HepG2 (cell line): ENCODE measurements around the gene FAIM2. TPM values are rescaled to one million over a fixed set of nuclear protein-coding genes. Genes with fewer than 3 reads are reported as not detected.

Source experiments
- ATAC-seq: fragments of 200-7000 bp; cut with Tn5 transposase; 3 replicates; pipeline ENCODE4 v1.9.1; 2020; ENCODE audit warnings: mild to moderate bottlenecking, moderate library complexity
- BruUV-seq: library from RNA; stranded (reverse); fragments of 400-500 nt; replicated peaks from 2 replicates; lab custom pipeline; 2021; lab: Mats Ljungman, UMichigan
- CTCF ChIA-PET: fragments of 300-600 bp; formaldehyde crosslinking; extraction: SDS; loops from one replicate; lab custom pipeline; 2021; ENCODE audit warnings: low total read pairs, inconsistent platforms, low intra/inter-chr PET ratio; lab: Yijun Ruan, JAX
- POLR2A ChIA-PET: fragments of 350-600 bp; sonication (Branson Sonifier 250); formaldehyde crosslinking; loops from one replicate; lab custom pipeline; 2020; ENCODE audit warnings: antibody characterized with exemption, inconsistent platforms; lab: Yijun Ruan, JAX
- DNase-seq: peaks from one replicate; pipeline ENCODE4 v3.0.0-alpha.2; 2015; ENCODE audit warnings: low spot score
- FAIRE-seq: peaks from 3 replicates; lab custom pipeline; 2011; peaks lifted over from hg19 to GRCh38; lab: Jason Lieb, UNC
- H2AFZ ChIP-seq: one replicate; pipeline ENCODE4 v1.6.1; 2011; ENCODE audit warnings: low read length, inconsistent platforms
- H3K27ac ChIP-seq: fragments of 300-600 bp; 3 replicates; pipeline ENCODE4 v1.8.0; 2011; ENCODE audit warnings: mixed run types, mild to moderate bottlenecking, mixed read lengths, low read length, inconsistent platforms; ENCODE audit not compliant: insufficient read depth; ENCODE audit errors: extremely low read length
- H3K27me3 ChIP-seq, 2 experiments: fragments of 200-600 bp in 1 of 2; 2 replicates in 1 of 2; 3 replicates in 1 of 2; pipeline versions ENCODE4 v1.6.0 to v1.8.0; 2011; ENCODE audit warnings: low read length in 2 of 2, mild to moderate bottlenecking in 2 of 2, moderate library complexity in 2 of 2, inconsistent platforms in 1 of 2; ENCODE audit not compliant: insufficient read depth in 2 of 2, control insufficient read depth in 1 of 2
- H3K36me3 ChIP-seq, 2 experiments: fragments of 200-600 bp in 1 of 2; replicated peaks in 1 of 2; 2 replicates in 1 of 2; 3 replicates in 1 of 2; pipeline versions ENCODE4 v1.5.1 to v1.8.0; 2011; ENCODE audit warnings: low read length in 2 of 2, inconsistent platforms in 1 of 2; ENCODE audit not compliant: insufficient read depth in 2 of 2, control insufficient read depth in 1 of 2
- H3K4me1 ChIP-seq: 2 replicates; pipeline ENCODE4 v1.5.1; 2012; ENCODE audit warnings: low read length, inconsistent platforms; ENCODE audit not compliant: insufficient read depth
- H3K4me2 ChIP-seq: 2 replicates; pipeline ENCODE4 v1.6.0; 2011; ENCODE audit warnings: low read depth, low read length, inconsistent platforms
- H3K4me3 ChIP-seq, 3 experiments: fragments of 200-600 bp in 1 of 3; sonication (generic), shearing (Covaris generic) in 1 of 3; replicated peaks in 1 of 3; 2 replicates each; pipeline ENCODE4 v1.5.1; 2011 to 2016; ENCODE audit warnings: low read length in 3 of 3, inconsistent platforms in 2 of 3, low read depth in 2 of 3, mild to moderate bottlenecking in 2 of 3, control low read depth in 1 of 3, mixed read lengths in 1 of 3; ENCODE audit not compliant: insufficient read depth in 1 of 3
- H3K79me2 ChIP-seq: one replicate; pipeline ENCODE4 v1.6.1; 2011; ENCODE audit warnings: low read length, inconsistent platforms; ENCODE audit not compliant: insufficient read depth
- H3K9ac ChIP-seq: 2 replicates; pipeline ENCODE4 v1.6.0; 2011; ENCODE audit warnings: mild to moderate bottlenecking, low read depth, low read length, inconsistent platforms; ENCODE audit not compliant: insufficient read depth
- H3K9me3 ChIP-seq: 2 replicates; pipeline ENCODE4 v1.5.1; 2012; ENCODE audit warnings: mild to moderate bottlenecking, low read length
- H4K20me1 ChIP-seq: 2 replicates; pipeline ENCODE4 v1.6.0; 2011; ENCODE audit warnings: inconsistent platforms, mild to moderate bottlenecking, low read length, moderate library complexity; ENCODE audit not compliant: insufficient read depth
- CBX1 ChIP-seq: IDR thresholded peaks from one replicate; pipeline ENCODE4 v1.6.1; 2016; ENCODE audit warnings: antibody characterized with exemption, low read depth
- DMAP1 ChIP-seq: IDR thresholded peaks from 2 replicates; pipeline ENCODE4 v1.6.1; 2016
- GABPA ChIP-seq, 2 experiments: IDR thresholded peaks; 2 replicates each; pipeline ENCODE4 v1.6.1; 2011 to 2016; ENCODE audit warnings: low read depth in 2 of 2, low read length in 1 of 2, missing biosample characterization in 1 of 2, missing genetic modification characterization in 1 of 2
- GLI4 ChIP-seq: sonication (generic); formaldehyde crosslinking; IDR thresholded peaks from 2 replicates; pipeline ENCODE4 v1.5.1; 2020; ENCODE audit warnings: missing genetic modification reagents, mild to moderate bottlenecking, moderate library complexity, borderline replicate concordance
- NR2F2 ChIP-seq: IDR thresholded peaks from 2 replicates; pipeline ENCODE4 v1.6.1; 2012; ENCODE audit warnings: low read depth, inconsistent platforms, borderline replicate concordance
- POLR2AphosphoS5 ChIP-seq: IDR thresholded peaks from 2 replicates; pipeline ENCODE4 v1.6.1; 2012; ENCODE audit warnings: low read depth, low read length
- ZFYVE20 ChIP-seq: sonication (generic); formaldehyde crosslinking; IDR thresholded peaks from 2 replicates; pipeline ENCODE4 v1.8.0; 2023; ENCODE audit warnings: low read depth, mild to moderate bottlenecking, moderate library complexity, missing genetic modification reagents, borderline replicate concordance
- ZNF430 ChIP-seq: sonication (generic); formaldehyde crosslinking; IDR thresholded peaks from 2 replicates; pipeline ENCODE4 v1.9.0; 2021; ENCODE audit warnings: mild to moderate bottlenecking, missing genetic modification reagents
- ZSCAN29 ChIP-seq: sonication (generic); formaldehyde crosslinking; conservative IDR thresholded peaks from 2 replicates; pipeline ENCODE4 v1.4.0; 2020; ENCODE audit warnings: mild to moderate bottlenecking, missing genetic modification reagents
- WGBS: methylation state at CpG from one replicate; pipeline ENCODE4 v1.1.6; 2017; ENCODE audit warnings: low lambda C conversion rate; 5-methylcytosine and 5-hydroxymethylcytosine counted together
- in situ Hi-C: cut with HindIII; loops from 2 replicates; pipeline ENCODE4 v1.10.0; 2017; ENCODE audit warnings: low pct_unique_long_range_greater_than_20kb; ENCODE audit not compliant: extremely low pct_ligation_motif_present
- intact Hi-C: fragments of 100-400 bp; cut with micrococcal nuclease; formaldehyde crosslinking; loops from one replicate; pipeline ENCODE4 v1.10.0; 2022; ENCODE audit not compliant: unreplicated experiment
- polyA plus RNA-seq, 8 experiments: library from polyadenylated mRNA; depleted of rRNA in 3 of 8; stranded (reverse) in 7 of 8; unstranded in 1 of 8; fragments of >200 nt; fragmentation: Illumina TruSeq in 4 of 8; extraction: Trizol in 4 of 8; gene quantifications; 2 replicates each; pipeline versions ENCODE4 v1.2.1 to v1.2.3, GENCODE V29; 2011 to 2016; ENCODE audit warnings: low read depth in 4 of 8, missing spikeins in 1 of 8, mixed read lengths in 1 of 8; ENCODE audit not compliant: insufficient read depth in 1 of 8
- total RNA-seq, 5 experiments: library from RNA; depleted of rRNA; stranded (reverse); fragments of >200 nt; fragmentation: Illumina TruSeq; extraction: Trizol; gene quantifications; 2 replicates each; pipeline ENCODE4 v1.2.3, GENCODE V29; 2016; ENCODE audit warnings: low read depth in 1 of 5
- TF ChIP-seq, protein P1 (sequence below): sonication (generic); formaldehyde crosslinking; IDR thresholded peaks from 2 replicates; pipeline ENCODE4 v1.9.0; 2021; ENCODE audit warnings: mild to moderate bottlenecking, missing genetic modification reagents
- TF ChIP-seq, protein P2 (sequence below): sonication (generic); IDR thresholded peaks from 2 replicates; pipeline ENCODE4 v1.6.1; 2016; ENCODE audit warnings: low read depth, borderline replicate concordance
- TF ChIP-seq, protein P3 (sequence below): IDR thresholded peaks from 2 replicates; pipeline ENCODE4 v1.6.1; 2016; ENCODE audit warnings: low read depth, missing genetic modification reagents, missing compliant biosample characterization

The FAIM2 gene
- total and polyA plus RNA-seq, 2 of the 13 experiments (the other 11 are each of a cell fraction or from before 2014, with no cell fraction given), result not detected

DNA sequence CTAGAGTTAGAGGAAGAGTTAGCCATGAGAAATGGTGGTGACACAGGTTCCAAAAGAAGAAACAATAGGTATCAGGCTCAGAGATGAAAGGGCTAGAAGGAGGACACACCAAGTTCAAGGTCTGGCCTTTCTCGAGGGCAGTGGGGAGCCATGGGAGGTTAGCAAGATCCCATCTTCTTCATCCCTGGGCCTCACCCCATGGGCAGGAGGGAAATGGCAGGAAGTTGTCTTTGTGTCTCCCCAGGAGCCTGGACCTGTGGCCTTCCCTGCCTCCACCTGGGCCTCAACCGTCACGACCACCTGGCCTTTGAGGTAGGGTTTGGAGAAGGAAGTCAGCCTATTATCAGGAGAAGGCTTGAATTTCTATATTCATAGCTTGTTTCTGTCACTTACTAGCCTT, 41.0 kb upstream of the FAIM2 start:
- no peak for FAIRE-seq
- H3K79me2 ChIP-seq, result no peaks in the 10 kb centered on the region
- ChIA-PET POLR2A (no interaction called here), CTCF (interaction anchor here (1.3 to 1.7 kb wide), 3 partner anchors 22 to 112 kb away, joined by 3 to 4 read pairs (median 4); no protein-coding TSS in a partner anchor)
- no TSS peak for BruUV-seq
- no peak overlapping the region for H3K27ac ChIP-seq
- H4K20me1 ChIP-seq, result no peaks in the 10 kb centered on the region
- H3K4me2 ChIP-seq, result no peak overlapping the region
- no peaks in the 10 kb centered on the region for H3K9me3 ChIP-seq
- in situ Hi-C loops (loop anchor here (5.0 kb wide), 1 partner anchor 77 kb away; no protein-coding TSS in a partner anchor), intact Hi-C loops (loop anchor here (10.0 kb wide), 1 partner anchor 80 kb away; no protein-coding TSS in a partner anchor)
- WGBS, result 0% methylated on average over 1 of the region's 3 CpGs
- H3K9ac ChIP-seq, result no peak overlapping the region
- H3K36me3 ChIP-seq, result no peaks in the 10 kb centered on the region
- peaks cover 25% of the 10 kb centered on the region for H3K4me1 ChIP-seq
- ATAC-seq, result no peak
- no peak overlapping the region for H2AFZ ChIP-seq
- TF ChIP-seq POLR2AphosphoS5 (no peak), ZNF430 (CRISPR knock-in tag) (no peak), ZFYVE20 (CRISPR knock-in tag) (no peak), GLI4 (CRISPR knock-in tag) (no peak), CBX1 (no peak), NR2F2 (no peak), ZSCAN29 (CRISPR knock-in tag) (no peak), GABPA (IDR thresholded peaks at IDR 0.05; ENCODE audit: low read depth, low read length) (no peak), GABPA (CRISPR knock-in tag; IDR thresholded peaks at IDR 0.05; ENCODE audit: low read depth) (no peak), DMAP1 (CRISPR knock-in tag) (no peak)
- TF ChIP-seq, protein P1, sequence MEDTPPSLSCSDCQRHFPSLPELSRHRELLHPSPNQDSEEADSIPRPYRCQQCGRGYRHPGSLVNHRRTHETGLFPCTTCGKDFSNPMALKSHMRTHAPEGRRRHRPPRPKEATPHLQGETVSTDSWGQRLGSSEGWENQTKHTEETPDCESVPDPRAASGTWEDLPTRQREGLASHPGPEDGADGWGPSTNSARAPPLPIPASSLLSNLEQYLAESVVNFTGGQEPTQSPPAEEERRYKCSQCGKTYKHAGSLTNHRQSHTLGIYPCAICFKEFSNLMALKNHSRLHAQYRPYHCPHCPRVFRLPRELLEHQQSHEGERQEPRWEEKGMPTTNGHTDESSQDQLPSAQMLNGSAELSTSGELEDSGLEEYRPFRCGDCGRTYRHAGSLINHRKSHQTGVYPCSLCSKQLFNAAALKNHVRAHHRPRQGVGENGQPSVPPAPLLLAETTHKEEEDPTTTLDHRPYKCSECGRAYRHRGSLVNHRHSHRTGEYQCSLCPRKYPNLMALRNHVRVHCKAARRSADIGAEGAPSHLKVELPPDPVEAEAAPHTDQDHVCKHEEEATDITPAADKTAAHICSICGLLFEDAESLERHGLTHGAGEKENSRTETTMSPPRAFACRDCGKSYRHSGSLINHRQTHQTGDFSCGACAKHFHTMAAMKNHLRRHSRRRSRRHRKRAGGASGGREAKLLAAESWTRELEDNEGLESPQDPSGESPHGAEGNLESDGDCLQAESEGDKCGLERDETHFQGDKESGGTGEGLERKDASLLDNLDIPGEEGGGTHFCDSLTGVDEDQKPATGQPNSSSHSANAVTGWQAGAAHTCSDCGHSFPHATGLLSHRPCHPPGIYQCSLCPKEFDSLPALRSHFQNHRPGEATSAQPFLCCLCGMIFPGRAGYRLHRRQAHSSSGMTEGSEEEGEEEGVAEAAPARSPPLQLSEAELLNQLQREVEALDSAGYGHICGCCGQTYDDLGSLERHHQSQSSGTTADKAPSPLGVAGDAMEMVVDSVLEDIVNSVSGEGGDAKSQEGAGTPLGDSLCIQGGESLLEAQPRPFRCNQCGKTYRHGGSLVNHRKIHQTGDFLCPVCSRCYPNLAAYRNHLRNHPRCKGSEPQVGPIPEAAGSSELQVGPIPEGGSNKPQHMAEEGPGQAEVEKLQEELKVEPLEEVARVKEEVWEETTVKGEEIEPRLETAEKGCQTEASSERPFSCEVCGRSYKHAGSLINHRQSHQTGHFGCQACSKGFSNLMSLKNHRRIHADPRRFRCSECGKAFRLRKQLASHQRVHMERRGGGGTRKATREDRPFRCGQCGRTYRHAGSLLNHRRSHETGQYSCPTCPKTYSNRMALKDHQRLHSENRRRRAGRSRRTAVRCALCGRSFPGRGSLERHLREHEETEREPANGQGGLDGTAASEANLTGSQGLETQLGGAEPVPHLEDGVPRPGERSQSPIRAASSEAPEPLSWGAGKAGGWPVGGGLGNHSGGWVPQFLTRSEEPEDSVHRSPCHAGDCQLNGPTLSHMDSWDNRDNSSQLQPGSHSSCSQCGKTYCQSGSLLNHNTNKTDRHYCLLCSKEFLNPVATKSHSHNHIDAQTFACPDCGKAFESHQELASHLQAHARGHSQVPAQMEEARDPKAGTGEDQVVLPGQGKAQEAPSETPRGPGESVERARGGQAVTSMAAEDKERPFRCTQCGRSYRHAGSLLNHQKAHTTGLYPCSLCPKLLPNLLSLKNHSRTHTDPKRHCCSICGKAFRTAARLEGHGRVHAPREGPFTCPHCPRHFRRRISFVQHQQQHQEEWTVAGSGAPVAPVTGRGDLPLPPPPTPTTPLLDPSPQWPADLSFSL (CRISPR knock-in tag), result no peak
- TF ChIP-seq, protein P2, sequence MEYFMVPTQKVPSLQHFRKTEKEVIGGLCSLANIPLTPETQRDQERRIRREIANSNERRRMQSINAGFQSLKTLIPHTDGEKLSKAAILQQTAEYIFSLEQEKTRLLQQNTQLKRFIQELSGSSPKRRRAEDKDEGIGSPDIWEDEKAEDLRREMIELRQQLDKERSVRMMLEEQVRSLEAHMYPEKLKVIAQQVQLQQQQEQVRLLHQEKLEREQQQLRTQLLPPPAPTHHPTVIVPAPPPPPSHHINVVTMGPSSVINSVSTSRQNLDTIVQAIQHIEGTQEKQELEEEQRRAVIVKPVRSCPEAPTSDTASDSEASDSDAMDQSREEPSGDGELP, result no peak
- TF ChIP-seq, protein P3, sequence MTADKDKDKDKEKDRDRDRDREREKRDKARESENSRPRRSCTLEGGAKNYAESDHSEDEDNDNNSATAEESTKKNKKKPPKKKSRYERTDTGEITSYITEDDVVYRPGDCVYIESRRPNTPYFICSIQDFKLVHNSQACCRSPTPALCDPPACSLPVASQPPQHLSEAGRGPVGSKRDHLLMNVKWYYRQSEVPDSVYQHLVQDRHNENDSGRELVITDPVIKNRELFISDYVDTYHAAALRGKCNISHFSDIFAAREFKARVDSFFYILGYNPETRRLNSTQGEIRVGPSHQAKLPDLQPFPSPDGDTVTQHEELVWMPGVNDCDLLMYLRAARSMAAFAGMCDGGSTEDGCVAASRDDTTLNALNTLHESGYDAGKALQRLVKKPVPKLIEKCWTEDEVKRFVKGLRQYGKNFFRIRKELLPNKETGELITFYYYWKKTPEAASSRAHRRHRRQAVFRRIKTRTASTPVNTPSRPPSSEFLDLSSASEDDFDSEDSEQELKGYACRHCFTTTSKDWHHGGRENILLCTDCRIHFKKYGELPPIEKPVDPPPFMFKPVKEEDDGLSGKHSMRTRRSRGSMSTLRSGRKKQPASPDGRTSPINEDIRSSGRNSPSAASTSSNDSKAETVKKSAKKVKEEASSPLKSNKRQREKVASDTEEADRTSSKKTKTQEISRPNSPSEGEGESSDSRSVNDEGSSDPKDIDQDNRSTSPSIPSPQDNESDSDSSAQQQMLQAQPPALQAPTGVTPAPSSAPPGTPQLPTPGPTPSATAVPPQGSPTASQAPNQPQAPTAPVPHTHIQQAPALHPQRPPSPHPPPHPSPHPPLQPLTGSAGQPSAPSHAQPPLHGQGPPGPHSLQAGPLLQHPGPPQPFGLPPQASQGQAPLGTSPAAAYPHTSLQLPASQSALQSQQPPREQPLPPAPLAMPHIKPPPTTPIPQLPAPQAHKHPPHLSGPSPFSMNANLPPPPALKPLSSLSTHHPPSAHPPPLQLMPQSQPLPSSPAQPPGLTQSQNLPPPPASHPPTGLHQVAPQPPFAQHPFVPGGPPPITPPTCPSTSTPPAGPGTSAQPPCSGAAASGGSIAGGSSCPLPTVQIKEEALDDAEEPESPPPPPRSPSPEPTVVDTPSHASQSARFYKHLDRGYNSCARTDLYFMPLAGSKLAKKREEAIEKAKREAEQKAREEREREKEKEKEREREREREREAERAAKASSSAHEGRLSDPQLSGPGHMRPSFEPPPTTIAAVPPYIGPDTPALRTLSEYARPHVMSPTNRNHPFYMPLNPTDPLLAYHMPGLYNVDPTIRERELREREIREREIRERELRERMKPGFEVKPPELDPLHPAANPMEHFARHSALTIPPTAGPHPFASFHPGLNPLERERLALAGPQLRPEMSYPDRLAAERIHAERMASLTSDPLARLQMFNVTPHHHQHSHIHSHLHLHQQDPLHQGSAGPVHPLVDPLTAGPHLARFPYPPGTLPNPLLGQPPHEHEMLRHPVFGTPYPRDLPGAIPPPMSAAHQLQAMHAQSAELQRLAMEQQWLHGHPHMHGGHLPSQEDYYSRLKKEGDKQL (CRISPR knock-in tag), result no peak
- no peak for DNase-seq
- H3K4me3 ChIP-seq, result no peak overlapping the region
- peaks cover 4 to 9% of the 10 kb centered on the region in 2 experiments; a peak in 3 of 5 replicates for H3K27me3 ChIP-seq
